ENCODE measurements around the gene PMP22.

Gene PMP22

GRCh38 chr17:15265131-15265530 is at the start of gene PMP22:
TSS of gene PMP22 (minus strand) at chr17:15265326. CDS start at chr17:15260727, 4,599 bp downstream.
- peak within 1 kb of the TSS; percentile 44 to 98 for H3K4me3 ChIP-seq (ENCODE audit: low read length in 2 of 2)
- no peaks in the 10 kb centered on the region for H3K9me3 ChIP-seq (ENCODE audit: control insufficient read depth in 2 of 2, low read length in 2 of 2)
- H3K27ac ChIP-seq (ENCODE audit: low read length) = no peak within 1 kb of the TSS
- no peaks in the 10 kb centered on the region for H3K36me3 ChIP-seq (ENCODE audit: control insufficient read depth in 2 of 2, insufficient read depth in 2 of 2, low read length in 2 of 2)
- peaks cover 34% of the 10 kb centered on the region for H3K4me1 ChIP-seq (ENCODE audit: control insufficient read depth, insufficient read depth, low read length)
- H3K27me3 ChIP-seq (ENCODE audit: control insufficient read depth in 1 of 2, insufficient read depth in 2 of 2, low read length in 2 of 2) = no peaks in the 10 kb centered on the region
- H3K9ac ChIP-seq (ENCODE audit: low read length in 2 of 2) = peak within 1 kb of the TSS in 1 of 2 donors; percentile 29

- Histone ChIP-seq H3K36me3 (ENCODE audit: control insufficient read depth in 2 of 2, insufficient read depth in 2 of 2, low read length in 2 of 2) (no peaks in the 10 kb centered on the region), H3K9me3 (ENCODE audit: control insufficient read depth in 2 of 2, low read length in 2 of 2) (no peaks in the 10 kb centered on the region), H3K27me3 (ENCODE audit: control insufficient read depth in 1 of 2, insufficient read depth in 2 of 2, low read length in 2 of 2) (no peaks in the 10 kb centered on the region), H3K4me3 (ENCODE audit: low read length in 2 of 2) (no peak overlapping the region), H3K27ac (ENCODE audit: low read length) (no peak overlapping the region), H3K4me1 (ENCODE audit: control insufficient read depth, insufficient read depth, low read length) (peaks cover 6% of the 10 kb centered on the region), H3K9ac (ENCODE audit: low read length in 2 of 2) (no peak overlapping the region)
Measured at GRCh38 chr17:15311996-15312395, 46.9 kb upstream of the PMP22 start.

DNA sequence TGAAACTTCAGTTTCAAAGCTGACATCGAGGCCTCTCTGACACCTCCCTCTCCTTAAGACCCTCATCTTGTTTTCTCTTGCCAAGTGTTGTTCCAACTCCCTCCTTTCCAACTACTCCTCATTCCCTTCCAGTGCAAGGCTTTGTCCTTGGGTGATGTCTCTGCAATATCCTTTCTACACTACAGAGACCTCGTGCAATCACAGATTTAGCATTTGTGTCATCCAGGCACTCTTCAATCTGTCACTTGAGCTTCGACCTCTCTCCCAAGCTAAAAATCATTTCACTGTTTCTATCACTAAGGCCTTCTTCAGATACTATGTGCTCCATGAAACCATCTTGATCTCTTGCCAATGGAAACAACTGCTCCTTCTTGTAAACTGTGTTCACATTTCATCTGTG is 44.7 kb upstream of the PMP22 start:
- Histone ChIP-seq H3K27ac (ENCODE audit: low read length) (no peak overlapping the region), H3K4me3 (ENCODE audit: low read length in 2 of 2) (no peak overlapping the region), H3K36me3 (ENCODE audit: control insufficient read depth in 2 of 2, insufficient read depth in 2 of 2, low read length in 2 of 2) (no peaks in the 10 kb centered on the region), H3K9me3 (ENCODE audit: control insufficient read depth in 2 of 2, low read length in 2 of 2) (no peaks in the 10 kb centered on the region), H3K27me3 (ENCODE audit: control insufficient read depth in 1 of 2, insufficient read depth in 2 of 2, low read length in 2 of 2) (no peaks in the 10 kb centered on the region), H3K4me1 (ENCODE audit: control insufficient read depth, insufficient read depth, low read length) (peaks cover 11% of the 10 kb centered on the region), H3K9ac (ENCODE audit: low read length in 2 of 2) (no peak overlapping the region)

GRCh38 chr17:15309236-15309635 is 44.1 kb upstream of the PMP22 start:
- Histone ChIP-seq H3K36me3 (ENCODE audit: control insufficient read depth in 2 of 2, insufficient read depth in 2 of 2, low read length in 2 of 2) (no peaks in the 10 kb centered on the region), H3K4me3 (ENCODE audit: low read length in 2 of 2) (no peak overlapping the region), H3K9ac (ENCODE audit: low read length in 2 of 2) (no peak overlapping the region), H3K4me1 (ENCODE audit: control insufficient read depth, insufficient read depth, low read length) (peaks cover 12% of the 10 kb centered on the region), H3K27me3 (ENCODE audit: control insufficient read depth in 1 of 2, insufficient read depth in 2 of 2, low read length in 2 of 2) (no peaks in the 10 kb centered on the region), H3K27ac (ENCODE audit: low read length) (no peak overlapping the region), H3K9me3 (ENCODE audit: control insufficient read depth in 2 of 2, low read length in 2 of 2) (no peaks in the 10 kb centered on the region)

- H3K27me3 ChIP-seq (ENCODE audit: control insufficient read depth in 1 of 2, insufficient read depth in 2 of 2, low read length in 2 of 2) = no peaks in the 10 kb centered on the region
- no peaks in the 10 kb centered on the region for H3K9me3 ChIP-seq (ENCODE audit: control insufficient read depth in 2 of 2, low read length in 2 of 2)
- H3K36me3 ChIP-seq (ENCODE audit: control insufficient read depth in 2 of 2, insufficient read depth in 2 of 2, low read length in 2 of 2) = no peaks in the 10 kb centered on the region
- no peak overlapping the region for H3K27ac ChIP-seq (ENCODE audit: low read length)
- H3K4me3 ChIP-seq (ENCODE audit: low read length in 2 of 2) = no peak overlapping the region
- H3K4me1 ChIP-seq (ENCODE audit: control insufficient read depth, insufficient read depth, low read length) = peaks cover 12% of the 10 kb centered on the region
- no peak overlapping the region for H3K9ac ChIP-seq (ENCODE audit: low read length in 2 of 2)
Measured at GRCh38 chr17:15308758-15309157, 43.6 kb upstream of the PMP22 start.

DNA sequence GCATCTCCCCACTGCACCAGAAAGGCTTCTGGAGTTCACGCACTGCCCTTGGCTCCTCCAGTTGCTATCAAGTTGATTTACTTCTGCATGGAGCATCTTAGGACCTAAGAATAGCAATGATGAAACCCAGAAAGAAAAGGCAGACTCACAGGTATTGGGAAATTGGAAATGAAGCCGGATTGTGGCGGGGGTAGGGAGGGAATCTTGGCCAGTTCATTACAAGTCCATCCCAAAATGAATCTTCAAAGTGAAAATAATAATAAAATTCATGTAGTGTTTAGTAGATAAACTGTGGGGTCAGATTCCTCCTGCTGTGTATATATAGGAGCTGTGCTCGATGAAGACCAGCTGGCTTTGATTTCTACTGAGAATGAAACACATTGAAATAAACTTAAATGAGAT is 42.6 kb upstream of the PMP22 start:
- no peaks in the 10 kb centered on the region for H3K27me3 ChIP-seq (ENCODE audit: control insufficient read depth in 1 of 2, insufficient read depth in 2 of 2, low read length in 2 of 2)
- H3K27ac ChIP-seq (ENCODE audit: low read length) = no peak overlapping the region
- no peak overlapping the region for H3K9ac ChIP-seq (ENCODE audit: low read length in 2 of 2)
- H3K4me1 ChIP-seq (ENCODE audit: control insufficient read depth, insufficient read depth, low read length) = peaks cover 12% of the 10 kb centered on the region
- no peaks in the 10 kb centered on the region for H3K36me3 ChIP-seq (ENCODE audit: control insufficient read depth in 2 of 2, insufficient read depth in 2 of 2, low read length in 2 of 2)
- no peaks in the 10 kb centered on the region for H3K9me3 ChIP-seq (ENCODE audit: control insufficient read depth in 2 of 2, low read length in 2 of 2)
- H3K4me3 ChIP-seq (ENCODE audit: low read length in 2 of 2) = no peak overlapping the region

DNA sequence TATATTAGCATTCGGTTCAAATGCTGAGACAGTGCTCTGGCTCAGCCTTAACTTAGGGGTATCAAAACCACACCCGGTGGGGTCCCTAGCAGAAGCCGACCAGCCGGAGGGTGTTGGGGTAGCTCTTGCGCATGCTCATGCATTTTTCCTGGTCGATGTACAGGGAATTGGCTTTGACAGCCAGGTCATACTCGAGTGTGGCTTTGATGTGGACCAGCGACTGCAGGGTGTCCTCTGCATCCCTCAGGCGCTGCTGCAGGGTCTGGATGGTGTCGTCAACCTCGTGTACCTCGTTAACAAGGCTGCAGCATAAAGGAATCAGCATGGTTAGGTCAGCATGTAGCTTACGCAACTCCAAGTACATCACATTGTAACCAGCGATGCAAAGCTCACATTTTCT is 38.7 kb upstream of the PMP22 start:
- Histone ChIP-seq H3K4me3 (ENCODE audit: low read length in 2 of 2) (no peak overlapping the region), H3K36me3 (ENCODE audit: control insufficient read depth in 2 of 2, insufficient read depth in 2 of 2, low read length in 2 of 2) (no peaks in the 10 kb centered on the region), H3K27ac (ENCODE audit: low read length) (no peak overlapping the region), H3K4me1 (ENCODE audit: control insufficient read depth, insufficient read depth, low read length) (peaks cover 12% of the 10 kb centered on the region), H3K27me3 (ENCODE audit: control insufficient read depth in 1 of 2, insufficient read depth in 2 of 2, low read length in 2 of 2) (no peaks in the 10 kb centered on the region), H3K9ac (ENCODE audit: low read length in 2 of 2) (no peak overlapping the region), H3K9me3 (ENCODE audit: control insufficient read depth in 2 of 2, low read length in 2 of 2) (no peaks in the 10 kb centered on the region)

GRCh38 chr17:15303268-15303667 is 38.1 kb upstream of the PMP22 start:
- H3K4me3 ChIP-seq (ENCODE audit: low read length in 2 of 2) = no peak overlapping the region
- H3K9ac ChIP-seq (ENCODE audit: low read length in 2 of 2) = no peak overlapping the region
- peaks cover 12% of the 10 kb centered on the region for H3K4me1 ChIP-seq (ENCODE audit: control insufficient read depth, insufficient read depth, low read length)
- H3K27ac ChIP-seq (ENCODE audit: low read length) = no peak overlapping the region
- no peaks in the 10 kb centered on the region for H3K9me3 ChIP-seq (ENCODE audit: control insufficient read depth in 2 of 2, low read length in 2 of 2)
- no peaks in the 10 kb centered on the region for H3K36me3 ChIP-seq (ENCODE audit: control insufficient read depth in 2 of 2, insufficient read depth in 2 of 2, low read length in 2 of 2)
- H3K27me3 ChIP-seq (ENCODE audit: control insufficient read depth in 1 of 2, insufficient read depth in 2 of 2, low read length in 2 of 2) = no peaks in the 10 kb centered on the region

DNA sequence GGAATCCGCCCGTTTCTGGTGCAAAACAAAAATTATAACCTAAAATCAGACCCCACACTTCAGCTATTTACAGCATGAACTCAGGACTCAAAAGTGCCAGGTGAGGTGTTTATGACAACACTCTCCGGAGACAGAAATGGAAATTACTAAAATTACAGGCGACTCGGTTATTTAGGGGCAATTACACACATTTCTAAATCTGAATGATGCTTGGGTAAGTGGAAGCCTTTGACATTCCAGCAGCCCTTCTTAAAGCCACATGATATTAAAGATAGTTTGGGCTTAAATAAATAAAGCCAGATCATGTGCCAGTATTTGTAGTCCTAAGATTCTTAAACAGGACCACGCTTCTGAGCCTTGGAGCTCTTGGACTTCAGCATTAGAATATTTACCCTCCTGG is 36.7 kb upstream of the PMP22 start:
- H3K4me1 ChIP-seq (ENCODE audit: control insufficient read depth, insufficient read depth, low read length) = peaks cover 9% of the 10 kb centered on the region
- no peaks in the 10 kb centered on the region for H3K9me3 ChIP-seq (ENCODE audit: control insufficient read depth in 2 of 2, low read length in 2 of 2)
- no peak overlapping the region for H3K9ac ChIP-seq (ENCODE audit: low read length in 2 of 2)
- no peaks in the 10 kb centered on the region for H3K36me3 ChIP-seq (ENCODE audit: control insufficient read depth in 2 of 2, insufficient read depth in 2 of 2, low read length in 2 of 2)
- no peak overlapping the region for H3K27ac ChIP-seq (ENCODE audit: low read length)
- no peaks in the 10 kb centered on the region for H3K27me3 ChIP-seq (ENCODE audit: control insufficient read depth in 1 of 2, insufficient read depth in 2 of 2, low read length in 2 of 2)
- no peak overlapping the region for H3K4me3 ChIP-seq (ENCODE audit: low read length in 2 of 2)

GRCh38 chr17:15298176-15298575 is 33.0 kb upstream of the PMP22 start:
- H3K27me3 ChIP-seq (ENCODE audit: control insufficient read depth in 1 of 2, insufficient read depth in 2 of 2, low read length in 2 of 2) = no peaks in the 10 kb centered on the region

DNA sequence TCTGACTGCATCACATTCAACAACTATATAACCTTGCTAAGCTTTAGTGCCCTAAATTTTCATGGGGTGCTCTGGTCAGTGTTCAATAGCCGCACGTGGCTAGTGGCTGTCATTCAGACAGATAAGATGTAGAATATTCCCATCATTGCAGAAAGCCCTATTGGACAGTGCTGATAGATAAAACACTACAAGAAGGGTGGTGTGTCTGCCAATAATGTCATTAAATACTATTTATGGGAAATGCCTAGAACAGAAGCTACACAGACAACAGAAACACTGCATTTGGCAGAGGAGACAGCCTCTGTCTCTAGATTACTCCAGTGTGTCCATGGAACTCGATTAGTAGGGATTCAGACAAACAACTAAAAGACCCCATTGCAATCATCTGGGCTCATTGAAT is 28.4 kb upstream of the PMP22 start:
- H3K4me1 ChIP-seq (ENCODE audit: control insufficient read depth, insufficient read depth, low read length) = no peaks in the 10 kb centered on the region
- no peak overlapping the region for H3K27ac ChIP-seq (ENCODE audit: low read length)
- H3K9ac ChIP-seq (ENCODE audit: low read length in 2 of 2) = no peak overlapping the region
- H3K36me3 ChIP-seq (ENCODE audit: control insufficient read depth in 2 of 2, insufficient read depth in 2 of 2, low read length in 2 of 2) = no peaks in the 10 kb centered on the region
- H3K4me3 ChIP-seq (ENCODE audit: low read length in 2 of 2) = no peak overlapping the region
- no peaks in the 10 kb centered on the region for H3K27me3 ChIP-seq (ENCODE audit: control insufficient read depth in 1 of 2, insufficient read depth in 2 of 2, low read length in 2 of 2)
- H3K9me3 ChIP-seq (ENCODE audit: control insufficient read depth in 2 of 2, low read length in 2 of 2) = no peaks in the 10 kb centered on the region

More at GRCh38 chr17:15298176-15298575, 33.0 kb upstream of the PMP22 start:
- Histone ChIP-seq H3K4me3 (ENCODE audit: low read length in 2 of 2) (no peak overlapping the region), H3K4me1 (ENCODE audit: control insufficient read depth, insufficient read depth, low read length) (no peaks in the 10 kb centered on the region), H3K9ac (ENCODE audit: low read length in 2 of 2) (no peak overlapping the region), H3K27ac (ENCODE audit: low read length) (no peak overlapping the region), H3K36me3 (ENCODE audit: control insufficient read depth in 2 of 2, insufficient read depth in 2 of 2, low read length in 2 of 2) (no peaks in the 10 kb centered on the region), H3K9me3 (ENCODE audit: control insufficient read depth in 2 of 2, low read length in 2 of 2) (no peaks in the 10 kb centered on the region)

Data from stomach smooth muscle (tissue), 2 donors.